Loucy (cell line): ENCODE data around the gene UTP3.
"Not testable (repeated sequence)": the region's sequence is repeated elsewhere in the genome, so short reads cannot be mapped to it uniquely, and the experiment has no call there.

ENCODE experiments used
- H2AFZ ChIP-seq: fragments of 200-600 bp; sonication (generic); 2 replicates; pipeline ENCODE4 v1.6.0; 2016; ENCODE audit warnings: antibody characterized with exemption, mild to moderate bottlenecking, low read length, moderate library complexity
- H3F3A ChIP-seq: fragments of 200-600 bp; 2 replicates; pipeline ENCODE4 v1.6.0; 2016; ENCODE audit warnings: antibody characterized with exemption, low read depth, mild to moderate bottlenecking
- H3K27me3 ChIP-seq: fragments of 200-600 bp; sonication (generic); 2 replicates; pipeline ENCODE4 v1.6.1; 2014; ENCODE audit warnings: low read length, mild to moderate bottlenecking; ENCODE audit not compliant: insufficient read depth, poor library complexity, severe bottlenecking
- H3K36me3 ChIP-seq: fragments of 200-600 bp; sonication (generic); 2 replicates; pipeline ENCODE4 v1.6.1; 2016; ENCODE audit warnings: low read length; ENCODE audit not compliant: insufficient read depth
- H3K4me1 ChIP-seq: fragments of 200-600 bp; sonication (generic); 2 replicates; pipeline ENCODE4 v1.5.1; 2014; ENCODE audit warnings: low read length, mild to moderate bottlenecking; ENCODE audit not compliant: insufficient read depth, poor library complexity, severe bottlenecking
- H3K4me2 ChIP-seq: fragments of 200-600 bp; sonication (generic); 2 replicates; pipeline ENCODE4 v1.6.0; 2014; ENCODE audit warnings: antibody characterized with exemption, low read length, low read depth, mild to moderate bottlenecking; ENCODE audit not compliant: poor library complexity, severe bottlenecking
- H3K4me3 ChIP-seq: fragments of 200-600 bp; sonication (generic); 2 replicates; pipeline ENCODE4 v1.5.1; 2014; ENCODE audit warnings: low read length, mild to moderate bottlenecking, mixed read lengths; ENCODE audit not compliant: poor library complexity, severe bottlenecking
- H3K79me2 ChIP-seq: fragments of 200-600 bp; sonication (generic); 2 replicates; pipeline ENCODE4 v1.6.1; 2014; ENCODE audit warnings: low read length; ENCODE audit not compliant: insufficient read depth
- H3K9ac ChIP-seq: fragments of 200-600 bp; sonication (generic); 2 replicates; pipeline ENCODE4 v1.6.0; 2014; ENCODE audit warnings: mild to moderate bottlenecking, low read depth, low read length, moderate library complexity; ENCODE audit not compliant: poor library complexity, severe bottlenecking
- H3K9me2 ChIP-seq: fragments of 200-600 bp; sonication (generic); replicated peaks from 2 replicates; pipeline ENCODE4 v1.6.1; 2016; ENCODE audit warnings: low read depth, low read length, mixed read lengths
- H3K9me3 ChIP-seq: fragments of 200-600 bp; sonication (generic); 2 replicates; pipeline ENCODE4 v1.6.1; 2014; ENCODE audit warnings: mild to moderate bottlenecking, antibody characterized with exemption, low read length, low read depth; ENCODE audit not compliant: insufficient read depth
- H4K20me1 ChIP-seq: fragments of 200-600 bp; sonication (generic); 2 replicates; pipeline ENCODE4 v1.6.0; 2014; ENCODE audit warnings: antibody characterized with exemption, low read length, mild to moderate bottlenecking; ENCODE audit not compliant: insufficient read depth, poor library complexity, severe bottlenecking
- CTCF ChIP-seq: fragments of 200-600 bp; sonication (generic); conservative IDR thresholded peaks from 2 replicates; pipeline ENCODE4 v1.5.1; 2014; ENCODE audit warnings: mild to moderate bottlenecking, antibody characterized with exemption, low read length
- EZH2phosphoT487 ChIP-seq: fragments of 200-600 bp; IDR thresholded peaks from 2 replicates; pipeline ENCODE4 v1.6.1; 2018; ENCODE audit warnings: antibody characterized with exemption, mild to moderate bottlenecking, moderate library complexity, borderline replicate concordance

Gene UTP3

GRCh38 chr4:70678383-70678999, 9.8 kb upstream of the UTP3 start:
- Histone ChIP-seq H3K79me2 (no peaks in the 10 kb centered on the region), H3K4me1 (peaks cover 28% of the 10 kb centered on the region), H3K9ac (no peak overlapping the region), H2AFZ (no peak overlapping the region), H3K27me3 (no peaks in the 10 kb centered on the region), H3F3A (peaks cover 5% of the 10 kb centered on the region; the same call in 1 of the 2 replicates), H3K4me2 (peak overlapping the region; percentile 53), H3K9me2 (no peaks in the 10 kb centered on the region), H4K20me1 (no peaks in the 10 kb centered on the region), H3K36me3 (no peaks in the 10 kb centered on the region), H3K9me3 (no peaks in the 10 kb centered on the region), H3K4me3 (peak overlapping the region; percentile 11)
- TF ChIP-seq EZH2phosphoT487: peak; percentile 20; the same call in 1 of the 2 replicates
- TF ChIP-seq CTCF: no peak

- Histone ChIP-seq H3K9ac (no peak overlapping the region), H3K9me2 (no peaks in the 10 kb centered on the region), H3K9me3 (no peaks in the 10 kb centered on the region), H2AFZ (no peak overlapping the region), H3K79me2 (no peaks in the 10 kb centered on the region), H4K20me1 (no peaks in the 10 kb centered on the region), H3K4me1 (peaks cover 28% of the 10 kb centered on the region), H3K27me3 (no peaks in the 10 kb centered on the region), H3K4me3 (no peak overlapping the region), H3K36me3 (no peaks in the 10 kb centered on the region), H3F3A (peaks cover 5% of the 10 kb centered on the region; the same call in 1 of the 2 replicates), H3K4me2 (no peak overlapping the region)
- no peak for TF ChIP-seq CTCF
- TF ChIP-seq EZH2phosphoT487: no peak
These were observed 7.4 kb upstream of the UTP3 start for GRCh38 chr4:70680934-70681333.

- Histone ChIP-seq H3K9ac (no peak overlapping the region), H3K9me3 (no peaks in the 10 kb centered on the region), H2AFZ (no peak overlapping the region), H3K27me3 (no peaks in the 10 kb centered on the region), H3K4me1 (peaks cover 24% of the 10 kb centered on the region), H3K9me2 (no peaks in the 10 kb centered on the region), H3K4me2 (no peak overlapping the region), H4K20me1 (no peaks in the 10 kb centered on the region), H3K79me2 (no peaks in the 10 kb centered on the region), H3F3A (peaks cover 5% of the 10 kb centered on the region; the same call in 1 of the 2 replicates), H3K4me3 (no peak overlapping the region), H3K36me3 (no peaks in the 10 kb centered on the region)
- TF ChIP-seq CTCF: no peak
- TF ChIP-seq EZH2phosphoT487: no peak
These were observed 6.6 kb upstream of the UTP3 start for GRCh38 chr4:70681704-70682103.

GRCh38 chr4:70682142-70682541, 6.2 kb upstream of the UTP3 start:
- not testable (repeated sequence) for H3K9me3 ChIP-seq, H3K4me2 ChIP-seq, H3K79me2 ChIP-seq, H3K9ac ChIP-seq, H3K4me3 ChIP-seq, H3K27me3 ChIP-seq, H3F3A ChIP-seq, H3K9me2 ChIP-seq, H3K36me3 ChIP-seq, H4K20me1 ChIP-seq, H2AFZ ChIP-seq
- peaks cover 19% of the 10 kb centered on the region for H3K4me1 ChIP-seq
